Esophagus squamous epithelium (tissue), 5 donors: ENCODE results near the gene CACNA1B. TPM values are rescaled to one million over a fixed set of nuclear protein-coding genes. Genes with fewer than 3 reads are reported as not detected.

Source experiments
- DNase-seq: peaks from one replicate; lab custom pipeline; 2025; lab: John Stamatoyannopoulos, UW
- H3K27ac ChIP-seq, 4 donors: fragments of 200-600 bp; sonication (generic); one replicate each; pipeline ENCODE4 v1.5.1; 2016 to 2019; ENCODE audit warnings: mild to moderate bottlenecking in 1 of 4
- H3K27me3 ChIP-seq, 4 donors: fragments of 200-600 bp; sonication (generic); 1 replicate in 3 of 4; 2 replicates in 1 of 4; pipeline versions ENCODE4 v1.5.1 to v1.6.0; 2017 to 2021; ENCODE audit warnings: antibody characterized with exemption in 1 of 4
- H3K36me3 ChIP-seq, 3 donors: fragments of 200-600 bp; sonication (generic); one replicate each; pipeline ENCODE4 v1.5.1; 2016 to 2019
- H3K4me1 ChIP-seq, 3 donors: fragments of 200-600 bp; sonication (generic); one replicate each; pipeline ENCODE4 v1.5.1; 2017 to 2019
- H3K4me3 ChIP-seq, 4 donors: fragments of 200-600 bp; sonication (generic); 1 replicate in 3 of 4; 2 replicates in 1 of 4; pipeline ENCODE4 v1.5.1; 2016 to 2019; ENCODE audit warnings: mild to moderate bottlenecking in 2 of 4, moderate library complexity in 1 of 4
- H3K9me3 ChIP-seq, 3 donors: fragments of 200-600 bp; sonication (generic); one replicate each; pipeline ENCODE4 v1.5.1; 2016 to 2019
- POLR2A ChIP-seq, 4 donors: fragments of 450-650 bp; IDR thresholded peaks; one replicate each; pipeline ENCODE4 v1.6.1; 2017; ENCODE audit warnings: antibody characterized with exemption in 4 of 4, mild to moderate bottlenecking in 4 of 4, moderate library complexity in 3 of 4
- WGBS, 2 donors: methylation state at CpG; one replicate each; pipeline ENCODE4 v1.1.5; 2018; 5-methylcytosine and 5-hydroxymethylcytosine counted together
- intact Hi-C: fragments of 100-400 bp; cut with DNase I; formaldehyde crosslinking; loops from one replicate; pipeline ENCODE4 v1.15.0; 2022
- total RNA-seq, 4 donors: library from RNA; depleted of rRNA; stranded (reverse); fragments of >200 nt; gene quantifications; one replicate each; pipeline ENCODE4 v1.1.0, GENCODE V29; 2016
- TF ChIP-seq, protein P1 (sequence below), 6 experiments: fragments of 450-650 bp in 4 of 6; fragments of 200-600 bp in 2 of 6; sonication (generic) in 2 of 6; IDR thresholded peaks; one replicate each; pipeline ENCODE4 v1.5.1; 2016 to 2019; ENCODE audit warnings: antibody characterized with exemption in 6 of 6, mild to moderate bottlenecking in 4 of 6, moderate library complexity in 4 of 6
- donor health status: DM: yes; HTN: yes; CAD: no.

CACNA1B gene
- total RNA-seq, 4 donors from 2014 or later: not detected

DNA sequence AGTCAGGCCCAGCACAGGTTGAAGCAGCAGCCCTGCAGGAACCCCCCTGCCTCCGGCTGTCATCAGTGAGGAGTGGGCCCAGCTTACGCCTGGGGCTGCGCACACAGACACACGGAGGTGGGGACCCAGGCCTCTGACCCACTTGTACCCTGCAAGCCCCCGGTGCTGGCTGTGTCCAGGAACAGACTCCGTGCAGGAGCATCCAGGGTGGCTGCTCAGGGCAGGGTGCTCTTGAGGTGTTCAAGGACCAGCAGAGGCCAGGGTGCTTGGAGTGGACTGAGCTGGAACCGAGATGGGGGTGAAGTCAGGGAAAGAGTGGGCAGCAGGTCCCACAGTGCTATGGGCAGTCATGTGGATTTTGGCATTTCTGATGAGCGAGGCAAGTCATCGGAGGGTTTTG lies 199.5 kb downstream of the CACNA1B start:
- no peaks in the 10 kb centered on the region for H3K9me3 ChIP-seq
- peaks cover 0 to 38% (median 0%) of the 10 kb centered on the region in 4 donors for H3K27me3 ChIP-seq
- H3K27ac ChIP-seq: no peak overlapping the region
- 85 to 100% methylated on average over 3 to 8 of the region's 9 CpGs for WGBS, 2 donors
- H3K4me1 ChIP-seq: no peaks in the 10 kb centered on the region
- no peak overlapping the region for H3K4me3 ChIP-seq
- no peak for DNase-seq
- TF ChIP-seq, protein P1, sequence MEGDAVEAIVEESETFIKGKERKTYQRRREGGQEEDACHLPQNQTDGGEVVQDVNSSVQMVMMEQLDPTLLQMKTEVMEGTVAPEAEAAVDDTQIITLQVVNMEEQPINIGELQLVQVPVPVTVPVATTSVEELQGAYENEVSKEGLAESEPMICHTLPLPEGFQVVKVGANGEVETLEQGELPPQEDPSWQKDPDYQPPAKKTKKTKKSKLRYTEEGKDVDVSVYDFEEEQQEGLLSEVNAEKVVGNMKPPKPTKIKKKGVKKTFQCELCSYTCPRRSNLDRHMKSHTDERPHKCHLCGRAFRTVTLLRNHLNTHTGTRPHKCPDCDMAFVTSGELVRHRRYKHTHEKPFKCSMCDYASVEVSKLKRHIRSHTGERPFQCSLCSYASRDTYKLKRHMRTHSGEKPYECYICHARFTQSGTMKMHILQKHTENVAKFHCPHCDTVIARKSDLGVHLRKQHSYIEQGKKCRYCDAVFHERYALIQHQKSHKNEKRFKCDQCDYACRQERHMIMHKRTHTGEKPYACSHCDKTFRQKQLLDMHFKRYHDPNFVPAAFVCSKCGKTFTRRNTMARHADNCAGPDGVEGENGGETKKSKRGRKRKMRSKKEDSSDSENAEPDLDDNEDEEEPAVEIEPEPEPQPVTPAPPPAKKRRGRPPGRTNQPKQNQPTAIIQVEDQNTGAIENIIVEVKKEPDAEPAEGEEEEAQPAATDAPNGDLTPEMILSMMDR (IDR thresholded peaks at IDR 0.05): no peak
- TF ChIP-seq POLR2A (IDR thresholded peaks at IDR 0.05): no peak
- intact Hi-C loops: no loop called here
- H3K36me3 ChIP-seq: no peaks in the 10 kb centered on the region

DNA sequence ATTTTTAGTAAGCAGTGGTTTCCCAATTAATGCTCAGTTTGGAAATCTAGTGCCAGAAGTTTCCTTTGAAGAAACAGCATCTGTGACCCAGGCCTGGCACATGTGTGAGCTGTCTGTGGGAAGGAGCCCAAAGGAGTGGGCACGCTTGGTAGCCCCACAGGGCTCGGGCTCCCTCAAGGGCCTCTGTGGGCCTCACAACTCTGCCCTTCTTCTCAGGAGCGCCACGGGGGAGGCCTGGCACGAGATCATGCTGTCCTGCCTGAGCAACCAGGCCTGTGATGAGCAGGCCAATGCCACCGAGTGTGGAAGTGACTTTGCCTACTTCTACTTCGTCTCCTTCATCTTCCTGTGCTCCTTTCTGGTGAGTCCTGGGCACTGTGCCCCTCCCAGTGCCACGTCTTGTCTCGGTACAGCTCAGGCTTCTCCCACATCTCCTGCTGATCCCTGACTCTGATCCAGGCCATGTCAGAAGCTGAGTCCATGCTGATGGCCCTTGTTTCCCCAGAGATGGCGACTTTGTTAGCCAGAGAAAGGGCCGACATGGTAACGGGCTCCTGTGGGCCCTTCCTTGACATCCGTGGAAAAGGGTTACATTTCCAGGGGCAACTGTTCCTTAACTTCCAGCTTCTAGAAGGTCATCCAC lies 200.4 kb downstream of the CACNA1B start:
- no peak for DNase-seq
- no peaks in the 10 kb centered on the region for H3K9me3 ChIP-seq
- TF ChIP-seq, protein P1 (IDR thresholded peaks at IDR 0.05): no peak
- no peak for TF ChIP-seq POLR2A (IDR thresholded peaks at IDR 0.05)
- peaks cover 0 to 31% (median 0%) of the 10 kb centered on the region in 4 donors for H3K27me3 ChIP-seq
- no peaks in the 10 kb centered on the region for H3K4me1 ChIP-seq
- H3K36me3 ChIP-seq: no peaks in the 10 kb centered on the region
- WGBS, 2 donors: 72 to 92% methylated on average over 5 to 8 of the region's 13 CpGs
- H3K27ac ChIP-seq: no peak overlapping the region
- H3K4me3 ChIP-seq: no peak overlapping the region
- intact Hi-C loops: no loop called here

DNA sequence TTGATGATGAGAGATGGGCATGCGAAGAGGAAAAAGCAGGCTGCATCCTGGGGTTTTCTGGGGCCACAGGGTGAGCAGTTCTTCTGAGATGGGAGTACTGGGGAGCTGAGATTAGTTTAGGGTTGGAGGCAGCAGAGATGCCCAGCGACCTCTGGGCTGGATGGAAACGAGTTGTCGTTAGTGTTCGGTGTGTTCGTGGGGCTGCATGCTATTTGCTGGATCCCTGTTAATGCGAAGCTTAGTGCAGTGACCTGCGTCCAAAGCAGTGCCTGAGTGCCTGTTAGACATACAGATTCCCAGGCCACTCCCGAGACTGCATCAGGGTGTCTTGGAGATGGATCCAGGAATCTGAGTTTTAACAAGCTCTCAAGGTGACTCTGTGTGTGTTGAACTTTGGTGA lies 201.3 kb downstream of the CACNA1B start:
- no peak for DNase-seq

DNA sequence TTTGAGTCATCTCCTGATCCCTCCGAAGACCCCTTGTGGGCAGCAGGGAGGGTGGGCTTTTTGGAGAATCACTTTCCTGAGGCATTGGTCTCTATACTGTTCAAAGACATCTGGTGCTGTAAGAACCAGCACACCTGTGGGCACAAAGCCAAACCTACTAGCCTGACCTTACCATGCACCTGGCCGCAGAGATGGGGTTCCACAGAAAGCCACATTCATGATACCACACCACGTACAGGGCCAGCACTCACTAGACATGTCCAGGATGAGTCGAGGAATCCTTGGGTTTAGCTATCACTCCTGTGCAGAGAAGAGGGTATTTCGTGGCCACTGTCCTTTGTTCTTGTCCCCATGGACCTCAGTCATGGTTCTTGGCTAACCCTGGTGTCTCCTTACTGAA lies 203.4 kb downstream of the CACNA1B start:
- no peak for DNase-seq
- 61 to 64% methylated on average over 2 to 5 of the region's 5 CpGs for WGBS, 2 donors
- TF ChIP-seq, protein P1 (IDR thresholded peaks at IDR 0.05): no peak
- TF ChIP-seq POLR2A (IDR thresholded peaks at IDR 0.05): no peak

More for the DNA sequence above, 201.3 kb downstream of the CACNA1B start:
- no peak for TF ChIP-seq POLR2A (IDR thresholded peaks at IDR 0.05)
- TF ChIP-seq, protein P1 (IDR thresholded peaks at IDR 0.05): no peak
- intact Hi-C loops: no loop called here
- H3K4me3 ChIP-seq: no peak overlapping the region
- no peaks in the 10 kb centered on the region for H3K36me3 ChIP-seq
- no peaks in the 10 kb centered on the region for H3K4me1 ChIP-seq
- WGBS, 2 donors: 82 to 90% methylated on average over 9 of the region's 9 CpGs
- no peak overlapping the region for H3K27ac ChIP-seq
- peaks cover 0 to 35% (median 0%) of the 10 kb centered on the region in 4 donors for H3K27me3 ChIP-seq
- no peaks in the 10 kb centered on the region for H3K9me3 ChIP-seq

DNA sequence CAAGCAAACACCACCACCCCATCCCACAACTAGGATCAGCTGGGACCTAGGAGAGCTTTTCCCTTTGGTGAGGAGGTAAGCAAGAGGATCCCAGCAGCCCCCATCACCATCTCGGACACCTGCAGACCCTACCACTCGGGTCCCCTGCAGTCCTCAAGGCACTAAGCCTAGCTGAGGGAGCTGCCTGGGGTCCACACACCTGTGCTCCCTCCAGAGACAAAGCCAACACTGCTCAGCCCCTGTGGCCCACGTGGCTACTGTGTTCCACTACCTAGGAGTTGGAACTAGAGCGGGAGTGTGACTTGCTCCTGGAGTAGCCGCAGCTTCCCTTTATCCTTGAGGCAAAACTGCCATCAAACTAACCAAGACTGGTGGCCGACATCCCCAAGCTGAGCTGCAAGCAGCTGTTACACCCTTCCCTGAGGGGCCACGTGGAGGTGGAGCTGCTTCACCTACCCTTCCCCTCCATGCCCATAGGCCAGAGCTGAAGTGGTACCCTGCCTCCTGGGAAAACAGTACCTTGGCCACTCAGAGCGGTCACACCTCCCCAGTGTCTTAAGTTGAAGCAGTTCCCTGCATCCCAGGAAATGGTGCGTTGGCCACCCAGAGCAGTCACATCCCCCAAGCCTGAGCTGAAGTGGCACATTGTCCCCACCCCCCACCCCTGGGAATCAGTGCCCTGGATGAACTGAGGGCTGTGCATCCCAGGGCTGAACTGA lies 205.5 kb downstream of the CACNA1B start:
- Histone ChIP-seq H3K9me3 (peaks cover 0 to 32% (median 0%) of the 10 kb centered on the region in 3 donors), H3K27ac (no peak overlapping the region), H3K27me3 (peaks cover 0 to 31% (median 0%) of the 10 kb centered on the region in 4 donors), H3K4me3 (no peak overlapping the region), H3K4me1 (no peaks in the 10 kb centered on the region), H3K36me3 (no peaks in the 10 kb centered on the region)
- no peak for DNase-seq
- no peak for TF ChIP-seq POLR2A (IDR thresholded peaks at IDR 0.05)
- TF ChIP-seq, protein P1 (IDR thresholded peaks at IDR 0.05): no peak
- intact Hi-C loops: no loop called here
- 63 to 73% methylated on average over 3 to 5 of the region's 9 CpGs for WGBS, 2 donors

More for the DNA sequence above, 203.4 kb downstream of the CACNA1B start:
- no peak overlapping the region for H3K27ac ChIP-seq
- H3K9me3 ChIP-seq: peaks cover 0 to 19% (median 0%) of the 10 kb centered on the region in 3 donors
- H3K36me3 ChIP-seq: no peaks in the 10 kb centered on the region
- intact Hi-C loops: no loop called here
- peaks cover 0 to 35% (median 0%) of the 10 kb centered on the region in 4 donors for H3K27me3 ChIP-seq
- H3K4me3 ChIP-seq: no peak overlapping the region
- H3K4me1 ChIP-seq: no peaks in the 10 kb centered on the region
